NCI-H345 treated with DMSO at 0.1 percent for 48 hours (cell line): ENCODE data around the gene NFASC.

Source experiments
- DNase-seq: peaks from one replicate; lab custom pipeline; 2025; ENCODE audit not compliant: unreplicated experiment; lab: John Stamatoyannopoulos, UW

The NFASC gene

GRCh38 chr1:204887846-204888245 is 17.2 kb downstream of the NFASC start:
- no peak for DNase-seq

DNA sequence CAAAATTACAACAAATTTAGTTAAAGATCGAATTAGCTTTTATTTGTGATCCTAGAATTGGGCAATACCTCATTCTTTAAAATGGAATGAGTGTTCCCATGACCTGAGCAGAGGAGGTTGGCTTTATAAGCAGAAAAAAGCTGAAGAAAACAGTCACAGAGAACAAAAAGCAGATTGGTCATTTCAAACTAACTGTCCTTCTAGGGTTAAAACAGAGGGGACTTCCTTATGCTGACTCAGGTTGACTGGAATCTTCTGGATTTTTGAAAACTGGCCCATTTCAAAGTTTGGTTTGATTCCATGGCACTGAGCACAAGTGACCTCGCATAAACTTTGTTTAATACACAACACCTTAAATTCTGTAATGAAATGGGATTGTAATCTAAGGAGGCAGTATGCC is 17.6 kb downstream of the NFASC start:
- DNase-seq = no peak

GRCh38 chr1:204889681-204890383 is 19.2 kb downstream of the NFASC start:
- no peak for DNase-seq

- no peak for DNase-seq
Observed at GRCh38 chr1:204891860-204892259, 21.2 kb downstream of the NFASC start.

- no peak for DNase-seq
Observed at GRCh38 chr1:204894031-204894430, 23.4 kb downstream of the NFASC start.

- DNase-seq = no peak
Observed at GRCh38 chr1:204894606-204895005, 23.9 kb downstream of the NFASC start.

GRCh38 chr1:204896023-204896422 is 25.4 kb downstream of the NFASC start:
- no peak for DNase-seq

DNA sequence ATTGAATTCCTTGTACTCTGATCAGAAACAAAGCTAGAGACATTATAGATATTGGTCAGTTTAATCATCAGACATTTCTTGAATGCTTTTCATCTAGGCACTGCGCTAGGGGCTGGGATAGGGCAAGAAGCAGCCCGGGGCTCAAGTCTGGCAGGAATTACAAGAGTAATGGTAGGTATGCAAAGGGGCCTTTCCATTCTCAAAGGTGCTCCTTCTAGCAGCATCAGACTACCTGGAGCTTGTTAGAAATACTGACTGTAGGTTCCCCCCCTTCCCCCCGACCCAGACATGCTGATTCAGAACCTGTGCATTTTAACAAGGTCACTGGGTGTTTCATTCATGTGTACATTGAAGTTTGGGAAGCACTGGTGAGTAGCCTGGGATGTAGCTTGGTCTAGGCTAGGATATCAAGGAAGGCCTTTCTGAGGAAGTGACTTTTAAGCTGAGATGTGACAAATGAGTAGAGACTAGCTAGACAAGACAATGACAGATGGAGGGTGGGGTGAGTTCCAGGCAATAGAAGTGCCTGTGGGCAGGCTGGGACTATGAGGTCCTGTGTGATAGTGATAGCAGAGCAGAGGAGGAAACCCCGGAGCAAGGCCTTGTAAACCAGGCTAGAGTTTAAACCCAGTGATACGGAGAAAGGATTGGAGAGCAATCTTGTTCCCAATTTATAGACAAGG is 26.3 kb downstream of the NFASC start:
- no peak for DNase-seq

GRCh38 chr1:204900721-204901120 is 30.1 kb downstream of the NFASC start:
- no peak for DNase-seq

- DNase-seq = no peak
Observed at GRCh38 chr1:204902671-204903070, 32.0 kb downstream of the NFASC start.

DNA sequence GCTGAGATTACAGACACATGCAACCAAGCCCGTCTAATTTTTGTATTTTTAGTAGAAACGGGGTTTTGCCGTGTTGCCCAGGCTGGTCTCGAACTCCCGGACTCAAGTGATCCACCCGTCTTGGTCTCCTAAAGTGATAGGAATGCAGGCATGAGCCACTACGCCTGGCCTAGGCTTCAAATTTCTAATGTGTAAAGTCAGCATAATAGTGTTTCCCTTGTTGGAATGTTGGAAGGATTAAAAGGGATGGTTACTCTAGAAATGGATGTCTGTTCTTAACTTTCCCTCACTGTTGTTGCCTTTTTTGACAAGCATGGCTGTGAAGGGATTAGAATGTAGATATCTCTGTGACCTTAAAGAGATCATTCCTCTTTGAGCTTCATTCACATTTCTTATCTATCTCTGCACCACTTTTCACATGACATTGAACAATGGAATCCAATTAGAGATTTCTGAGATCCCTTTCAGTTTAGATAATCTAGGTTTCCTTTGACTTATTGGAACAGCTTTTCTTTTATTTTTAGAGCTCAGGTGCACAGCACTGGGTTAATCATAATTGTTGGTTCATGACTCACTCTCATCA is 33.7 kb downstream of the NFASC start:
- DNase-seq = no peak

DNA sequence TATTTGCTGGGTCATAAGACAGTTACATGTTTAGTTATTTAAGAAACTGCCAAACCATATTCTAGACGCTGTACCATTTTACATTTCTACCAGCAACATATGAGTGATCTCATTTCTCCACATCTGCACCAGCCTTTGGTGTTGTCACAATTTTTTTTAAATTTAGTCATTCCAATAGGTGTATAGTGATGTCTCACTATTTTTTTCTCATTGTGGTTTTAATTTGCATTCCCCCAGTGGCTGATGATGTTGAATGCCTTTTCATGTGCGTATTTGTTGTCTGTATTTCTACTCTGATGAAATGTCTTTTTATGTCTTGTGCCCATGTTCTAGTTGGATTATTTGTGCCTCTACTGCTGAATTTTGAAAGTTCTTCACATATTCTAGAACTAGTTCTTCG is 38.4 kb downstream of the NFASC start:
- no peak for DNase-seq

DNA sequence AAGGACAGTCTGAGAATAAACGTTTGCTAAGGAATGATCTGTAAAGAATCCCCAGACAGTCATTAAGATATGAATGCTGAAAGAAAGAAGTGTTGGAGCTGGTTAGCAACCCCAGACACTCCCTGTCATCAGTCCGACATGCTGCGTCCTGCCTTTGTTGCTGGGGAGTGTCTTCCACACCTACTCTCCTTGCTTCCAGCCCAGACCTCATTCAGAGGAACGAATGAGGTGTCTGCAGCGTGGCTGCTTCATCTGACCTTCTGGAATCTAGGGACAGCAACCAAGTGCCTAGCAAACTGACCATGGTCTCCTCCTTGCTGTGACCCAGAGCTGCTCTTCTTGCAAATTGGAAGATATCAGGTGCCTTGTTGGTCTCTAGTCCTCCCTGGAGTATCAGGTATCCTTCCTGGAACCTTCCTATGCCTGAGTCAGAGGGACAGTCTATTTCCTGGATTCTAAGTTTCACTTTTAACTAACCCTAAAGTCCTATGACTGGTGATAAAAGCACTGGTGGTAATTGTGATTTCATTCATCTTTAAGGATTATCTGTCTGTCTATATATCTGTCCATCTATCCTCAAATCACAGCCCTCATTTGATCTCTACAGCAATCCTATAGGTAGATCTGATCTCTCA is 45.3 kb downstream of the NFASC start:
- DNase-seq = no peak

DNA sequence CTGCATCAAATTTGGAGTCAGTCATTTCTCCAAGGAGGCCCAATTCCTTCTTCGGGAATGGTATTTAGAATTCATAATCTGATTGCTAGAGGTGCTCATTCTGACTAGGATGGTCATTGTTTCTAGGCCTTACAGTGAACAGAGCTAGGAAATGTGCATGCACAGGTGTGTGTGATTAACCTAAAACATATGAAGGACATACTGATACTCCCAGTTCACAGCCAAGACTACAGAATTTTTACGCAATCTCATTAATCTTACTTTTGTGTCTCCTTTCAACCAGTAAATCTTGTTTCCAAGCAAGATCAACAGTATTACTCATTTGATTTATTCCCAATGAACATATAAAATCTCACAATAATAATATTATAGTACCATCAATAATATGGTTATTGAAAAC is 47.1 kb downstream of the NFASC start:
- no peak for DNase-seq

DNA sequence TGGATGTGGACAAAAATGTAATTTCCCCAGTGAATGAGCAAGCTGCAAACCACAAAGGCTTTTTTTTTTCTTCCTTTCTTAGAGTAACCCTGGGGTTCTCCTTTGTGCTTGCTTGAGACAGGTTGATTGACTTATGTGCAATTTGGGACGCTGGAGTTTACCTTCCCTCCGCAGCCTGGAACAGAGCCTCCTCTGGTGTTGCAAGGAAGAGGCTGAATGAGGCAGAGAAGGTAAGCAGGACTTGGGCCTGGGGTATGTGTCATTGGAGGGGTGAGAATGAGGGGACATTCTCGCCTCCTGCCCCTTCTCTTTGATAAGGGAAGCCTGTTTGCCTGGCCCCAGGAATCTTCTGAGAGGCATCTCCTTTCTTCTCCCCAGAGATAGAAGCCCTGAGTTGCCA is 49.8 kb downstream of the NFASC start:
- no peak for DNase-seq

- no peak for DNase-seq
Observed at GRCh38 chr1:204920967-204921366, 50.3 kb downstream of the NFASC start.

- no peak for DNase-seq
Observed at GRCh38 chr1:204921855-204922516, 51.3 kb downstream of the NFASC start.

DNA sequence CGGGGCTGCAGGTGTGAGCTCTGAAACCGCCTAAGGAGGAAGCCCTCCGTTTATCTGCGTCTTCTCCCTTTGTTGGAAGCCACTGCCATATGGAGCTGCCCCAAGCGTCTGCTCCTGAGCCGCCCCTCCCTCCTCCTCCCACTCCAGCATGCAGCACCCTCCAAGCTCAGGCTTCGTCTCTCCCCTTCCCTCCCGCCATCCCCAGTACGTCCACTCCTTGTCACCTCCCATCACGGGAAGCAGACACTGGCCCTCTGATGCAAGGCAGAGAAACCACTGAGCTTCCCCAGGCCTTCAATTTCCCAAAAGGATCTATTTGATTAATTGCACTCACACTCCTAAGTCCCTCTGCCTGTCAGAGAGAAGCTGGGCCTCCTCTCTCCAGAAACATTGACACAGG is 52.5 kb downstream of the NFASC start:
- DNase-seq = no peak

GRCh38 chr1:204923626-204924012 is 53.0 kb downstream of the NFASC start:
- DNase-seq = no peak

DNA sequence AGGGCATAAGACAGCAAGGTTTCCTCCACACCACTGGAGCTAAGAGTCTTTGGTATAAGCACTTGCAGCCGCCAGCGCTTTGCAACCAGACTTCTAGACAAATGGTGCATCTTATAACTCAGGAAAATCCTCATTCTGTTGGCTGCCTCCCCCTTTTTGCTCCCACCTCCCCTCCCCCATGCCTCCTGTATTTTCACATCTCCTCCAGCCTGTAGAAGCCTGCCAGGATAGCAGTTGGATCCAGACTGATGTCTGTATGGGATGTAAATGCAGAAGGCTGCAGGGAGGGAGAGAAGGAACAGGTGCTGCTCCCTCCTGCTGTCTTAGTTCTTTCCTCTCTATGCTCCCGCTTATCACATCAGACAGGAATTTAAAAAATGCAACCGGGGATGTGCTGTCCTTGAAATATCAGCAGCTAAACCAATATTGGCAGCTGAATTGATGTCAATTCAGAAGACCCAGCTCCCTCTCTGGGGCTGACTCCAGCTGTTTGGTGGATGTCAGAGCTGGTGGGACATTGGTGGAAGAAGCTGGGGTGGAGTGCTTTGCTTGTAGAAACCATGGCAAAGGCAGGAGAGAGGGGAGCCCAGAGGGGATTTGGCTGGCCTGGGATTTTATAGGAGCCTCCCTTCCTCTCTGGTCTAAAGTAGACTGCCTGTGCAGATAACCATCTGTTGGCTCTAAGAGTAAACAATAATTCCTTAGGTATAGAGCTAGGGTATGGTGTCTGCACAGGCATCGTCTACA is 53.5 kb downstream of the NFASC start:
- DNase-seq = no peak

- DNase-seq = no peak
Observed at GRCh38 chr1:204925701-204926100, 55.0 kb downstream of the NFASC start.
